GM21786 (cell line): ENCODE measurements around the gene FTSJ3.
"Not testable (repeated sequence)": the region's sequence is repeated elsewhere in the genome, so short reads cannot be mapped to it uniquely, and the experiment has no call there.

Experiments
- ATAC-seq: cut with Tn5 transposase; IDR thresholded peaks from one replicate; pipeline ENCODE4 v1.9.1; 2021; ENCODE audit not compliant: unreplicated experiment

FTSJ3 gene

DNA sequence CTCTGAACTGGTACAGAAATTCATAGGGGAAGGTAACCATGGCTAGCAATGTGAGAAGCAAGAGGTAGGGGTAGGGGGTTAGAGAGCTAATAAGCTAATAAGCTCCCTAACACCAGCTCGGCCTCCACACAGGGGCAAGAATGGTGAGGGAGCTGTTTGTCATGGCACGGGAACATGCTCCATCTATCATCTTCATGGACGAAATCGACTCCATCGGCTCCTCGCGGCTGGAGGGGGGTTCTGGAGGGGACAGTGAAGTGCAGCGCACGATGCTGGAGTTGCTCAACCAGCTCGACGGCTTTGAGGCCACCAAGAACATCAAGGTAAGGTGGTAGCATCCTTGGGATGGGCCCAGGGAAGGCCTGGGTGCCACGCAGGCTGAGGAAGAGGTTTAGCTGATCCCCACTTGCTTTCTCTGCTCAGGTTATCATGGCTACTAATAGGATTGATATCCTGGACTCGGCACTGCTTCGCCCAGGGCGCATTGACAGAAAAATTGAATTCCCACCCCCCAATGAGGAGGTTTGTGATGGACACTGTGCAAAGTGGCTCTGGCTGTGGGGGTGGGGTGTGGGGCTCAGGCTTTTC, 3.5 kb upstream of the FTSJ3 start:
- ATAC-seq, result no peak

DNA sequence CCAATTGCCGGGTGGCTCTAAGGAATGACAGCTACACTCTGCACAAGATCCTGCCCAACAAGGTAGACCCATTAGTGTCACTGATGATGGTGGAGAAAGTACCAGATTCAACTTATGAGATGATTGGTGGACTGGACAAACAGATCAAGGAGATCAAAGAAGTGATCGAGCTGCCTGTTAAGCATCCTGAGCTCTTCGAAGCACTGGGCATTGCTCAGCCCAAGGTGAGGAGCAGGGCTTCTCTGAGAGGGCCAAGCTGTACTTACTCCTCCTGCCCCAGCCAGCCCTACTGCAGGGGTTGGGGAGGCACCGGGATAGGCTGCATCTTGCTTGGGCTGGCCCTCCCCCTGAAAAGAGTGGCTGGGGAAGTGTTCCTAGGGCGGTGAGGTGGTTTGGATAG, 2.8 kb upstream of the FTSJ3 start:
- no peak for ATAC-seq

DNA sequence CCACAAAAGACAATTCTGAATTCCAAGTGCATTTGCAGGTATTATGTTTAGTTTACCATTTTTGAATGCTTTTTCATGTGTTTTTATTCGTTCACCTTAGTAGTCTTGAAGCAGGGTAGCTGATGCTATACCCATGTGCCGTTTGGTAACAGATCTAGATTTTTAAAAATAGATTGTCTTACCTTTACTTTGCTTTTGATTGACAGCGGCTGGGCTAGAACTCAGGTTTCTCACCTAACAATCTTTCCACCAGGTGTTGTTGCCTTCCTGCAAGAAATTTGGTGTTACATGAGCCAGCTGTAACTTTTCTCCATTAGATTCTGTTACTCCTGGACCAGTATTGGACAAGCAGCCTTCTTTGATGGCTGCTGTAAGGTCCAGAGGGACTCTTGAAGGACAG, 1.5 kb upstream of the FTSJ3 start:
- no peak for ATAC-seq

DNA sequence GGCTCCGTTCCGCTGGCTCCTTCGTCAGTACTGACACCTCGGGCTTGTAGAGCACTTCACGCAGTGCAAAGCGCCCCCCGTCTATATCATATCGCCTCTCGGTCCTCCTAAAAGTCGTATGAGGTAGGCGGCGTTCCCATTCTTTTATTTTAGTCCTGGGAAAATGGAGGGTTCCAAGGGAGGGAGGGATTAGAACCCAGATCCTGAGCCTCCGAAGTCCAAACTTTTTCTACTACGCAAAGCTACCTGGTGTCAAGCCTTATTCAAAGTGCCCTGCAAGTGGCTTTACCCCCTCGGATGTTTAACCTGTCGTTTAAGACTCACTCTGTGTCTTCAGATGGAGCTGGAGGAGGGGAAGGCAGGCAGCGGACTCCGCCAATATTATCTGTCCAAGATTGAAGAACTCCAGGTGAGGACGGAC, 348 bp upstream of the FTSJ3 start:
- ATAC-seq, result no peak

DNA sequence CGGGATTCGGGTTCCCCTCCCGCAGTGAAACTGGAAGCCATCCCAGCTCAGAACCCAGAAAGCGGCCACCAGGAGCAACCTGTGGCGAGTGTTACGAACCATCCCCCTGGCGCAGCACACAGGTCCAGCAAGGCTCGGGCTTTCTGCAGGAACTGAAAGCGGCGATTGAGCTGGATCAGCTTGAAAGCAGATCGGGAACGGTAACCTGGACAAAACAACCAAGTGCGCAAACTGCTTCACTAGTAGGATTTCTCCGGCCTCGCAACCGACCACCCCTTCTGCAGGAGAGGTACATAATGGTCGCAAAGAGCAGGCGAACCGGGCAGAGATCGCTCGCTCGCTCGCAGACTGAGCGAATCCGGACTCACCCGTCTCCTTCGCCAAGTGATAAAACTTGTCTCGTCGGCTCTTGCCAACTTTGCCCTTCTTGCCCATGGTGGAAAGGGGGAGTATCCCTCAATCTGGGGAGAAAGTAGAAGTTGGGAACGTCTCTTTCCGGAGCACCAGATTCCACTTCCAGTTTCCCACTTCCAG, 928 bp downstream of the FTSJ3 start:
- ATAC-seq, result no peak

DNA sequence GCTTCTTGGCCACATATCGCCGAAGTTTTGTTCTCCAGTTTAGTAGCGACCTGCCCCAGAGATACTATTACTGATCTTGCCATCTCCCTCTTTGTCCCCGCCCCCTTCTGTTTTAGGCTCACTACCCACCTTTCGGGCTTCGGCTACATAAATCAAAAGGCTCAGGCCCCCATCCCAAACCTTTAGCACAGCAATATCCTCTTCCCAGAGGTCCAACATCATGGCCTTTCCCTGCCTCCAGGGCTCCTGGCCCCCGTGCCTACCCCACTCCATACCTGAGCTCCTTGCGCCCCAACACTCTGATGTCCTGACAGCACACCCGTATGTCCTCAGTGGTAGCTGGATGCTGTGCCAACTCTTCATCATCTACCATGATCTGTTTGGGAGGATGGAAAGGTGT, 3.1 kb downstream of the FTSJ3 start:
- no peak for ATAC-seq

DNA sequence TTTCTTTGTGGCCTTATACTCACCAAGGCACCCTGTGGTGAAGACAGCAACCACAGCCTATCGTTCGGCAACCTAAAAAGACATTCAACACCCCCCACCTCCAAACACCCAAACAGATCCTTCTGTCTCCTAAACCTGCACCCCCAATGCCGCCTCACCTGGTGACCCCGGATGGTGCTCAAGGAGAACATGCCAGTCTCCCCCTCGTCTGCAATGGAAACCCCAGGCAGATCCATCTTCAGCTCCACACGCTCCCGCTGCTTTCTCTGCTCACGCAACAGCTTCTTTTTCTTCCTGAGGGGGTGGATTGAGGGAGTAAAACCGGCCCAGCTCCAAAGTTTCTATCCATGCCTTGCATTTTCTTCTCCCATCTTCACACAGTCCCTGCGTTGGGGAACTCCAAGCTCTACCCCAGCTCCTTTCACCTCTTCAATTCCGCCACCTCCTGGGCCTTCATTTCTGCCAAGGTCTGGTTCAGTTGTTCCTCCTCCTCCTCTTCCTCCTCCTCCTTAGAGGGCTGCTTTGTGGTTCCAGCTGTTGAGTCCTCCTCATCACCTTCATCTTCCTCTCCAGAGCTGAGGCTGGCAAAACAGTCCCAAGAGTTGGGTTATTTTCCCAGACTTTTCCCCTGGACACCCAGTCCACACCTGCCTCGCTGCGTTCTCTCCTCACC, 3.7 kb downstream of the FTSJ3 start:
- ATAC-seq, result no peak

DNA sequence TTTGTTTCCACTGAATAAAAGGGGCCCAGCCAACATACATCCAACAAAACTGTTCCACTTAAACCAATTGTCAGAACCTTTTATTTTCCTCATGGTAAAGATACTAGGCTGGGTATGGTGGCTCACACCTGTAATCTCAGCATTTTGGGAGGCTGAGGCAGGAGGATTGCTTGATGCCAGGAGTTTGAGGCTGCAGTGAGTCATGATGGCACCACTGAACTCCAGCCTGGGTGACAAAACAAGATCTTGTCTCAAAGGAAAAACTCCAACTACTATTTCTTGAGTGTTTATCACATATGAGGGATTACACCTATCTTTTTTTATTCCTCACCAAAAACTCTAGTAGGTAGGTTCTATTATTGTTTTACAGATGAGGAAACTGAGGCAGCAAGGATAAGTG, 4.9 kb downstream of the FTSJ3 start:
- no peak for ATAC-seq

DNA sequence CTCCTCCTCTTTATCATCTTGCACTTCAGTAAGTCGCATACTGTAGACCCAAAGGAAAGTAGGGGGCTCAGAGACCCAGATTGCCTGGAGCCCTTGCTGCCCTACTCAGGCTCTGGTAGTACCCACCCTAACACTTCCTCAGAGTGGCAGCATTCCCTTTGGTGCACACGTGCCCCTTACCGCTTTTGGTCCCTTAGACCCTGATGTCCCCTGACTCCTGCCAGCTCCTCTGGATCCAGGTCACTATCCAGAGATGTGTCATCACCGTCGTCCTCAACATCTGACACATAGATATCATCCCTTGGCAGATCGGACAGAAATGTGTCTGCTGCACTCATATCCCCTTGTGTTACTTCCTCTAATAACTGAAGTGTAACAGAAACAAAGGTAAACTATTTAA, 5.7 kb downstream of the FTSJ3 start:
- no peak for ATAC-seq

DNA sequence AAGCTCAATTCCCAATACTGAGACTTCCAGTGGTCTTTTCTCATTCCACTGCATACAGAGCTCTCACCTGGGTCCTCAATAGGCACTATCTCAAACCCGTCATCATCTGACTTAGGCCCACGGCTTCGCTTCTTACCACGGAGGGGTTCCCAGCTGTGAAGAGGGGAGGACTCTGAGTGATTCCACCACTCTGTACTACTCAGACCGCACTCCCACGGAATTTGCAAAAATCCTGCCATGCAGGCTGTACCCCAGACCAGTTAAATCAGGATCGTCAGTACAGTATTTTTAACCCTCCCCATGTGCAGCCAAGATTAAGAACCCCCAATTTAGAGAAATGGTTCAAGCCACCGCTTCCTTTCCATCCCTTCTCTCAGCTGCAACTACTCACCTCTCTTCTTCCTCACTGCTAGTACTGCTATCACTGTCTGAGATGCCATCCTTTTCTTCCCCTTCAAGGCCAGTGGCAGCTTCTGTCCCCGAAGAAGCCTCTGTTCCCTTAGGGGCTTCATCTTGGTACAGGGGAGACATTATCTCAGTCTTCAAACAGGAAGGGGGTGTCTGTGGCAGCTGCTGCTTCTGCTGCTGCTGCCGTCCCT, 6.4 kb downstream of the FTSJ3 start:
- no peak for ATAC-seq

DNA sequence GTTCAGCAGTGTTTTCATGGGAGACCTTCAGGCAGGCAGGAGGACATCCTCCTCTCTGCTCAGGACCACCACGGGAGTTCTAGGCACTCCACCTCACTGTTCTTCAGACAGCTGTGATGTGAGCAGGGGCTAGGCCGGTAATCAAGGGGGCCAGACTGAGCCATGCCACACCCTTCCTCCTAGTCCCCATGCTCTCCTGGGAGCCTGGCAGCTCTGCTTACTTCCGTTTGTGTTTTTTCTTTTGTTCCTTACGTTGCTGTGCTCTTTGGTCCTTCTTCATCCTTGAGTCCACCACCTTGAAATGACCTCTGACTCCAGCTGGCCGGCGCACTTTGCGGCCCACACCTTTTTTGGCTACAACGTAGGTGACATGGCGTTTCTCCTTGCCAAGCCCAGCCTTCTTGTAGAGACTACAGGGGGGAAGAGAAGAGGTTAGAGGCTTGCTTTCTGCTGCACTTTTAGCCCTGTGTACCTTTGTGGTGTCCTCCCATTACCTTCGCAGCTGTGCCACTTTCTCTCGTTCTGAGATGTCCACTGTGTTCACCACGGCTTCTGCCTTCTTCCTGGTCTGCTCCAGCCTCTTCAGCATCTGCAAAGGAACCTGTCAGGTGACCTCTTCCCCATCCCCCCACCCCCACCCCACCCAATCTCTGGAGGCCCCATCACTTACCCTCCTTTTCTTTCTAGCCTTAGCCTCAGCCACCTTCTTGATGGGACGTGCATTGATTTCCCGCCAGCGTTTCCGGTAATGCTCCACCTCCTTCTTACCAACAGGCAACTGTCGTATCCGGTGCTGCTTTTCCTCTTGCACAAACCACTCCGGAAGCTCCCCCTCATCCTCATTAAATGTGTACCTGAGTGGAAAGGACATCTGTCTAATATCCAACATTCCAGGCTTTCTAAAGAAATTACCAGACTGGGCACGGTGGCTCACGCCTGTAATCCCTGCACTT, 7.6 kb downstream of the FTSJ3 start:
- no peak for ATAC-seq

DNA sequence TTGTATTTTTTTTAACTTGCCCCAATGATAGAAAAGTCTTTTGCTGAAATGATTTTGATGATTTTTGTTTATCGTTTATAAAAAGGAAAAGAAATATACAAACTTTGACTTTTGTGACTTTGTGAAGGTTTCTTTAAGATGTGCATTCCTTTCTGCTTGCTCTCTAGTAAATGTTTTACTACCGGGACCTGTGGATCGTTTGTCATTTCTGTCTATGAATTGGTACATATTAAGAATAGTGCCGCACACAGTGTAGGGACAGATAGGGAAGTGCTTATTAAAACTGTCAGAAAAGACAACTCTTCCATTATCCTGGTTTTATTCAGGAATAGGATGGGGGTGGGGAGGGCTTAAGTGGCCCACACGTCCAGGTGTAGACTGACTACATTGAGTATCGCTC, 8.3 kb downstream of the FTSJ3 start:
- ATAC-seq, result no peak

DNA sequence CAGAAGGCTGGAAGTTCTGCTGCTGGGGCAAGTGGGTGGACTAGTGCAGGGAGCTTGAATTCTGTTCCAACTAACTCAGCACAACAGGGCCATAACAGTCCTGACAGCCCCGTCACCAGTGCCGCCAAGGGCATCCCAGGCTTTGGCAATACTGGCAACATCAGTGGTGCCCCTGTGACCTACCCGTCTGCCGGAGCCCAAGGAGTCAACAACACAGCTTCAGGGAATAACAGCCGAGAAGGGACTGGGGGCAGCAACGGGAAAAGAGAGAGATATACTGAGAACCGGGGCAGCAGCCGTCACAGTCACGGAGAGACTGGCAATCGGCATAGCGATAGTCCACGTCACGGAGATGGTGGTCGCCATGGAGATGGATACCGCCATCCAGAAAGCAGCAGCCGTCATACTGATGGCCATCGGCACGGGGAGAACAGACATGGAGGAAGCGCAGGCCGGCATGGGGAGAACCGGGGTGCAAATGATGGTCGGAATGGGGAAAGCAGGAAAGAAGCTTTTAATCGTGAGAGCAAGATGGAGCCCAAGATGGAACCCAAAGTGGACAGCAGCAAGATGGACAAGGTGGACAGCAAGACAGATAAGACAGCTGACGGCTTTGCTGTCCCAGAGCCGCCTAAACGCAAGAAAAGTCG, 9.6 kb downstream of the FTSJ3 start:
- ATAC-seq, result no peak

DNA sequence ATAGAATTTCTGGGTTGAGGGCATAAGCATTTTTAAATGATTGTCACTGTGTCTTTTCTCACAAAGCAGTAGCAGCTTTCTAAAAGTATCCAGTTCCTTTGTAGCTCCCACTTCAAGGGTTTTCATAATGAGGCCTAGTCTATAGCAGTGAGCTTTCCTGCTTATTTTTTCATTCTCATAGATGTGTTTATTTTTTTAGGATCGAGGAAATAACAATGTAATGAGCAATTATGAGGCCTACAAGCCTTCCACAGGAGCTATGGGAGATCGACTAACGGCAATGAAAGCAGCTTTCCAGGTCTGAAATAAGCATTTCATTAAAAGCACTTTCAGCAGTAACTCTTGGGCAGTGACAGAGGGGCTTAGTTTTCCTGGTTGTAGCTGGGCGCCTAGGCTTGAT, 10.8 kb downstream of the FTSJ3 start:
- no peak for ATAC-seq

DNA sequence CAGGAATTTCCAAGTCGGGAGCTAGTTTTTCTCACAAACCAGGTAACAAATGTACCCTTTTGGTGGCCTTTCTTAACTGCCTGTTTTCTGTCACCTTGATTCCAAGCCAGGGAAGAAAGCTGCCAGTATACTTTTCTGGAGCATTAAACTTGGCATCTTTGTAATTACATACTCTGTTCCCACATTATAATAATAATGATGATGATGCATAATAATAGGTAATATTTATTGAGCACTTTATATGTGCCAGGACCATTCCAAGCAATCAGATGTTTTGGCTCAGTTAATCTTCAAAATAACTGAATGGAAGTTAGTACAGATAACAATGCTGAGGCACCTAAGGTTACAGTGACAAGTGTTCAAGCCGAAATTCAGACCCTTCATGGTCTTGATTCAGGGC, 11.3 kb downstream of the FTSJ3 start:
- ATAC-seq, result no peak

DNA sequence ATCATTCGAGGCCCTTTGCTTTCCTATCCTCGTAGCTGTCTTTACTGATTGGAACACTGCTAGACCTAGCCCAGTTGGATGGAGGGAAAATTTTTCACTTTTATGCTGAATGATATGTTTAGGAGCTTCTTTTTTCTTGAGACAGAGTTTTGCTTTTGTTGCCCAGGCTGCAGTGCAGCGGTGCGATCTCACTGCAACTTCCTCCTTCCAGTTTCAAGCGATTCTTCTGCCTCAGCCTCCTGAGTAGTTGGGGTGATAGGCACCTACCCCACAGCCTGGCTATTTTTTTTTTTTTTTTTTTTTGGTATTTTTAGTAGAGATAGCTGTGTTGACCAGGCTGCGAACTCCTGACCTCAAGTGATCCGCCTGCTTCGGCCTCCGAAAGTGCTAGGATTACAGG, 17.5 kb downstream of the FTSJ3 start:
- no peak for ATAC-seq

DNA sequence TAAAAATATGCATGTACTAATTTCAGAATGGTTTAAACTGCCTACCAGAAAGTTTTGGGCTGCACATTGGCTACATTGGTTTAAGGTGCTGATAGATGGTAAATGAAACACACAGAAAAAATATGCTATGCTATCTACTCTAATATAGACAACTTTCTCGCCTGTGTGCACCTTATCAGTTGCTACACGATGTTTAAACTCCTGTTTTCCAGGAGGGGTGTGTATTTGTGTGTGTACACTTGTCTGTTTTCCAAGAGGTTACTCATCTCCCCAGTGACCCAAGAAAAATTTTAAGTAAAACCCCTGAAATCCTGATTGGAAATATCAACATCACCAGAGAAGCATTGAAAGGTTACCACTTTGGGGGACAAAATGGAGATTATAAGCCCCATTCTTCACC, 21.9 kb downstream of the FTSJ3 start:
- ATAC-seq, result no peak

DNA sequence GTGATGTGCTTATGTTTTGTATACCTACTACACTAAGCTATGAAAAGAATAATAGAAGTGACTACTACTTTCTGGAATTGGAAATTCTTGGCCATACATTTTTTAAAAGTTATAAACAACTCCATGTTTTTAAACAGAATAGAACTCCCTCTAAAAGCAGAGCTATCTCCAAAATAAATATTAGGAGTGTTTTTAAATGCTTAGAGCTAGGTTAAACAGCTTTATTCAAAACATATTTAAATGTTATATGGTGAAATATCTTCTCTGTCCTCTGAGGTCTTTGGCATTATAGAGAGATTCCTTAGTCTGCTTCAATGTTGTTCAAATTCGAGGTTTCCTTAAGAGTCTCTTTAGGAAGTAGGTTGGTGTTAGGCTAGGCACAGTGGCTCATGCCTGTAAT, 23.1 kb downstream of the FTSJ3 start:
- ATAC-seq, result no peak

DNA sequence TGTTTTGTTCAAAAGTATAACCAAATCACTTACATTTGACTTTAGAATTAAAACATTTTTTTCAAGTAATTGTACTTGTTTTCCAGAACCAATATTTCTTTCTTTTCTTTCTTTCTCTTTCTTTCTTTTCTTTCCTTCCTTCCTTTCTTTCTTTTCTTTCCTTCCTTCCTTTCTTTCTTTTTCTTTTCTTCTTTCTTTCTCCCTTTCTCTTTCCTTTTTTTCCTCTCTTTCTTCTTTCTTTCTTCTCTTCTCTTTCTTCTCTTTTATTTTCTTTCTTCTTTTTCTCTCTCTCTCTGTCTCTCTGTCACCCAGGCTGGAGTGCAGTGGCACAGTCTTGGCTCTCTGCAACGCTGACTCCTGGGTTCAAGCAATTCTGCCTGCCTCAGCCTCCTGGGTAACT, 26.7 kb downstream of the FTSJ3 start:
- no peak for ATAC-seq

DNA sequence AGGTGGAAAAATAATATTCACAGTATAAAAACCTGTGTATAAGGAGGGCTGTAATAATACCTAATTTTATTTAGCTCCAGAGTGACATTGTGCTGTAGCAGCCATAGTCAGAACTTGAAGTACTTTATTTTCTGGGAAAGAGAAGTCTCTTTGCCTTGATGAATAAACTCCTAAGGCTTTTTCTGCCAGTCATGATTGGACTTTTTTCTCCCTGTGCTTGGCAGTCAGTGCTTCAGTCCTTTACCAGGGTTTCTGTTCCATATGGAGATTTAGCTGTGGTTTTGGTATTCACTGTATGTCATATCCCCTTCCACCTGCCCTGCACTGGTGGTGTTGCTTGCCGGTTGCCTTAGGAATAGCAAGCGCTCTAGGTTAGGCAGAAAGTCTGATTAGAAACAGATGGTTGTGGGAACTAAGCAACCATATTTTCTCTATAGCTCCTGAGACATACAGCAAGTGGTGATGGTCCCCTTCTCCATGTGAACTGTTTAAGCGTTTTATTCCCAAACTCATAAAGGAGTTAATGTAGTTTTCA, 28.8 kb downstream of the FTSJ3 start:
- ATAC-seq, result no peak

DNA sequence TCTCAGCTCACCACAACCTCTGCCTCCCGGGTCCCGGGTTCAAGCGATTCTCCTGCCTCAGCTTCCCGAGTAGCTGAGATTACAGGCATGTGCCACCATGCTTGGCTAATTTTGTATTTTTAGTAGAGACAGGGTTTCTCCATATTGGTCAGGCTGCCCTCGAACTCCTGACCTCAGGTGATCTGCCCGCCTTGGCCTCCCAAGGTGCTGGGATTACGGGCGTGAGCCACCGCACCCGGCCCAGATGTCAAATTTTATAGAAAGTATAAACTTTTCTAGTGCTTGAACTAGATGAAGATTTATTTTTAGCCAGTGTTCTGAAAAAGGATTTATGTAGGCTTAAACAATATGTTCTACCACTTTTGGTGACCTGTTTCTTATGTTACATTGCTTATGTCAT, 31.1 kb downstream of the FTSJ3 start:
- not testable (repeated sequence) for ATAC-seq
